SH-SY5Y (cell line): ENCODE data around the gene PDE4D.

ENCODE experiments used
- GATA2 ChIP-seq: IDR thresholded peaks from 2 replicates; pipeline ENCODE4 v1.6.1; 2011; ENCODE audit warnings: mild to moderate bottlenecking, low read depth, low read length
- GATA3 ChIP-seq: IDR thresholded peaks from 2 replicates; pipeline ENCODE4 v1.6.1; 2011; ENCODE audit warnings: low read depth, mild to moderate bottlenecking, low read length, moderate library complexity

DNA sequence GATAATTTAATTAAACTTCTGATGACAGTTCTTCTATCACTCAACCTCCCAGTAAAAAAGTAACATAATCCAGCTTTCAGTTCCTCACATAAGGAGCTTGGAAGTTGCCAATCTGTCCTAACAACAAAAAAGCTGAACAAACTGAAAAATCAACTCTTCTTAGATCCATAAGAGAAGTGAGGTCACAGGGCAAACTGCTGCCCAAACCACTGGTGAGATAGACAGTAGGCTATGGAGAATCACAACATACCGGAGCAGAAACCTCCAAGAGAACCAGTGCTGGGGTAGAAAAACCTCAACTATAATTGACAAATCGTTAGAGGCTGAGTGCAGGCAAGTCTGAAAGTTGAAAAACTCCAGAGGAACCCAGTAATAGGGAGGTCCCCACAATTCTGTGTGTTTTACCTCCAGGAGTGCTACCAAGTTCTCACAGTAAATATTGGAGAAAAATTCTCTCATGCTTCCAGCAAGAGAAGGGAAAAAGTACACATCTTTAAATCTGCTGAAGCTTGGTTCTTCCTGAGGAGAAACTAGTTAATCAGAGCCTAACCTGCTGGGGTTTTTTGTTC, 300.0 kb downstream of the PDE4D start:
- TF ChIP-seq GATA3 = no peak
- TF ChIP-seq GATA2 = no peak
